Right lobe of liver (tissue), 6 donors: ENCODE data around the gene PPM1L. TPM values are rescaled to one million over a fixed set of nuclear protein-coding genes. Genes with fewer than 3 reads are reported as not detected.

Experiments used
- ATAC-seq, 4 donors: fragments of 200-7000 bp; cut with Tn5 transposase; one replicate each; pipeline ENCODE4 v1.9.1; 2020; ENCODE audit warnings: mild to moderate bottlenecking in 4 of 4, moderate library complexity in 4 of 4
- DNase-seq, 3 donors: peaks; one replicate each; pipeline ENCODE4 v3.0.0-alpha.2; 2020
- H3K27ac ChIP-seq, 3 donors: fragments of 200-600 bp; one replicate each; pipeline ENCODE4 v1.8.0; 2022
- H3K27me3 ChIP-seq, 2 donors: fragments of 200-600 bp; one replicate each; pipeline ENCODE4 v1.8.0; 2022
- H3K36me3 ChIP-seq, 4 donors: fragments of 200-600 bp; sonication (generic) in 1 of 4; one replicate each; pipeline versions ENCODE4 v1.5.1 to v1.8.0; 2017 to 2022; ENCODE audit warnings: control low read depth in 1 of 4
- H3K4me1 ChIP-seq, 4 donors: fragments of 200-600 bp; sonication (generic) in 1 of 4; one replicate each; pipeline versions ENCODE4 v1.5.1 to v1.8.0; 2017 to 2022; ENCODE audit warnings: control low read depth in 1 of 4
- H3K4me3 ChIP-seq, 3 donors: fragments of 200-600 bp; one replicate each; pipeline ENCODE4 v1.8.0; 2022
- H3K9me3 ChIP-seq, 4 donors: fragments of 200-600 bp; sonication (generic) in 1 of 4; one replicate each; pipeline versions ENCODE4 v1.5.1 to v1.8.0; 2017 to 2022; ENCODE audit warnings: control low read depth in 1 of 4
- CTCF ChIP-seq, 4 donors: fragments of 200-600 bp in 3 of 4; fragments of 450-650 bp in 1 of 4; IDR thresholded peaks; one replicate each; pipeline versions ENCODE4 v1.5.1 to v1.8.0; 2016 to 2022; ENCODE audit warnings: antibody characterized with exemption in 4 of 4, mild to moderate bottlenecking in 2 of 4
- POLR2A ChIP-seq: fragments of 450-650 bp; IDR thresholded peaks from one replicate; pipeline ENCODE4 v1.6.1; 2017; ENCODE audit warnings: antibody characterized with exemption, mild to moderate bottlenecking
- WGBS: methylation state at CpG from one replicate; pipeline ENCODE4 v1.1.6; 2018; ENCODE audit warnings: low coverage, low lambda C conversion rate; ENCODE audit not compliant: insufficient coverage; ENCODE audit errors: missing lambda C conversion rate; 5-methylcytosine and 5-hydroxymethylcytosine counted together
- intact Hi-C, 2 donors: fragments of 100-400 bp; cut with DNase I; formaldehyde crosslinking; loops; one replicate each; pipeline versions ENCODE4 v1.11.2 to v1.14.1; 2022
- total RNA-seq, 6 experiments: library from RNA; depleted of rRNA in 2 of 6; stranded (reverse); fragments of >200 nt in 2 of 6; fragmentation: NEBNext Ultra II Directional in 3 of 6; extraction: Animal tissue kit (Norgen Biotek cat#: 25700) in 3 of 6; gene quantifications; one replicate each; pipeline versions ENCODE4 v1.1.0 to v1.2.4, GENCODE V29; 2016 to 2023
- donor health status: DM: no; HTN: yes; CAD: no.
- donor health status: DM: no; HTN: no; CAD: no.
- donor health status: DM: no; HTN: no; CAD: no.
- donor health status: DM: no; HTN: yes; CAD: no.
- donor health status: DM: no; HTN: yes; CAD: no.

Gene PPM1L
- total RNA-seq, 6 experiments from 2014 or later = 6.9 to 25.4 (median 14.7) TPM

GRCh38 chr3:161049683-161050248, 293.7 kb downstream of the PPM1L start:
- DNase-seq (no peak), ATAC-seq (peak in 3 of 4 donors; percentile 40 to 52 (median 43))
- Histone ChIP-seq H3K4me1 (no peaks in the 10 kb centered on the region), H3K36me3 (no peaks in the 10 kb centered on the region), H3K27me3 (no peaks in the 10 kb centered on the region), H3K9me3 (no peaks in the 10 kb centered on the region), H3K27ac (no peak overlapping the region), H3K4me3 (no peak overlapping the region)
- TF ChIP-seq CTCF (IDR thresholded peaks at IDR 0.05) = no peak
- no peak for TF ChIP-seq POLR2A
- intact Hi-C loops = no loop called here
- WGBS = 57% methylated on average over 3 of the region's 4 CpGs

GRCh38 chr3:161050935-161051334, 294.9 kb downstream of the PPM1L start:
- peak in 1 of 4 donors; percentile 30 for ATAC-seq
- no peaks in the 10 kb centered on the region for H3K36me3 ChIP-seq
- DNase-seq = no peak
- no peak overlapping the region for H3K27ac ChIP-seq
- intact Hi-C loops = no loop called here
- WGBS = 85% methylated on average over 3 of the region's 3 CpGs
- H3K9me3 ChIP-seq = no peaks in the 10 kb centered on the region
- no peak for TF ChIP-seq POLR2A
- TF ChIP-seq CTCF (IDR thresholded peaks at IDR 0.05) = no peak
- H3K4me1 ChIP-seq = no peaks in the 10 kb centered on the region
- H3K4me3 ChIP-seq = no peak overlapping the region
- H3K27me3 ChIP-seq = no peaks in the 10 kb centered on the region

GRCh38 chr3:161051856-161052255, 295.8 kb downstream of the PPM1L start:
- H3K4me1 ChIP-seq = no peaks in the 10 kb centered on the region
- WGBS = 84% methylated on average over 3 of the region's 6 CpGs

GRCh38 chr3:161054860-161055604, 299.0 kb downstream of the PPM1L start:
- DNase-seq = no peak
- ATAC-seq = no peak
- H3K9me3 ChIP-seq = no peaks in the 10 kb centered on the region
- intact Hi-C loops = no loop called here
- WGBS = 94% methylated on average over 5 of the region's 5 CpGs
- no peaks in the 10 kb centered on the region for H3K36me3 ChIP-seq
- TF ChIP-seq POLR2A = no peak
- no peak for TF ChIP-seq CTCF (IDR thresholded peaks at IDR 0.05)
- H3K4me3 ChIP-seq = no peak overlapping the region
- no peak overlapping the region for H3K27ac ChIP-seq
- no peaks in the 10 kb centered on the region for H3K4me1 ChIP-seq
- H3K27me3 ChIP-seq = no peaks in the 10 kb centered on the region

More at GRCh38 chr3:161051856-161052255, 295.8 kb downstream of the PPM1L start:
- ATAC-seq = no peak
- TF ChIP-seq POLR2A = no peak
- TF ChIP-seq CTCF (IDR thresholded peaks at IDR 0.05) = no peak
- Histone ChIP-seq H3K9me3 (no peaks in the 10 kb centered on the region), H3K27me3 (no peaks in the 10 kb centered on the region), H3K36me3 (no peaks in the 10 kb centered on the region), H3K4me3 (no peak overlapping the region), H3K27ac (no peak overlapping the region)
- intact Hi-C loops = no loop called here
- DNase-seq = no peak
